GM18519 (cell line): ENCODE data around the gene SKIDA1.

Experiments
- ATAC-seq: cut with Tn5 transposase; IDR thresholded peaks from one replicate; pipeline ENCODE4 v1.9.1; 2021; ENCODE audit warnings: mild to moderate bottlenecking, moderate library complexity; ENCODE audit not compliant: unreplicated experiment, low FRiP score

Gene SKIDA1

GRCh38 chr10:21517134-21518031, 8.1 kb downstream of the SKIDA1 start:
- peak; percentile 34 for ATAC-seq

- peak; percentile 45 for ATAC-seq
Measured at GRCh38 chr10:21516242-21517131, 9.0 kb downstream of the SKIDA1 start.

- no peak for ATAC-seq
Measured at GRCh38 chr10:21515361-21516241, 9.9 kb downstream of the SKIDA1 start.

GRCh38 chr10:21514818-21515351, 10.6 kb downstream of the SKIDA1 start:
- ATAC-seq = no peak

DNA sequence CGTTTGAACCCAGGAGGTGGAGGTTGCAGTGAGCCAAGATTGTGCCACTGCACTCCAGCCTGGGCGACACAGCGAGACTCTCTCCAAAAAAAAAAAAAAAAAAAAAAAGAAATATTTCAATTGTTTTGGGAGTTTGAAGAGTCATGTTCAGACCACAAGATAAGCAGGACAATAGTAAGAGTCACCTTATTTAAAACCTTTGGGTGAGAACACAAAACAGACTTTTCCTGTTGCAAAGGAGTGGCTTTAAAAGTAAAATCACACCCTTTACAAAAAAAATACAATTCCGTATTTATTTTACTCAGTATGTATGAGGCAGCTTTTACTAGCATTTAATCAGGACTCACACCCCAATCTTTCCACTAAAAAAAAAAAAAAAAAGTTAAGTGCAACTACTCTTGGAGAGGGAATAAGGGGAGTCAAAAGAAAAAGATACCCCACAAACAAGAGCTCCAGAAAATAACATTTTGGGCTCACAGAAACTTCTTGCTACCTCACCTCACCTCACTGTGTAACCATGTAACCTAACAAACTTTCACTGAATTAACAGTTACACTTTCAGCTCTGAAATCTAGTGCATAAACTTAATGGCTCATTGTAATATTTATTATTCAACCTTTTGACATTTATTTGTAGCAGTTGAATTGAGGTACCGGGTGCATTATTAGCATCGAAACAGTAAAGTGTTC, 11.2 kb downstream of the SKIDA1 start:
- ATAC-seq = no peak

DNA sequence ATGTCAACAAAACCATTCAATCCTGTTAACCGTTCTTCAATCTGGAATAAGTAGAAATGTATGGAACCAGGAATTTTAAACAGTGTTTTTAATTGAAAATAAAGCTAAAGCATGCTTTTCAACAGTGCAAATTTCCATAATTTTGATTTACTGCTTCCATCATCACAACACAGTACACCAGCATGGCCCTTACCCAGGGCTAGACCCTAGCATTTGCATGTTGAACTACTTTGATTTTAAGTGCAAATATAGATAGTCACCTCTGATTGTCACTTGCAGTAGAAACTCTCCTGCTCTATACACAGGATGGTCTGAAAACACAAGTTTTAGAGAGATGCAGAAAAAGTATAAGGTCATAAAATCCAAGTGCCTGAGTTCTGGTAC, 12.1 kb downstream of the SKIDA1 start:
- ATAC-seq = no peak

- no peak for ATAC-seq
Measured at GRCh38 chr10:21512573-21513404, 12.7 kb downstream of the SKIDA1 start.

DNA sequence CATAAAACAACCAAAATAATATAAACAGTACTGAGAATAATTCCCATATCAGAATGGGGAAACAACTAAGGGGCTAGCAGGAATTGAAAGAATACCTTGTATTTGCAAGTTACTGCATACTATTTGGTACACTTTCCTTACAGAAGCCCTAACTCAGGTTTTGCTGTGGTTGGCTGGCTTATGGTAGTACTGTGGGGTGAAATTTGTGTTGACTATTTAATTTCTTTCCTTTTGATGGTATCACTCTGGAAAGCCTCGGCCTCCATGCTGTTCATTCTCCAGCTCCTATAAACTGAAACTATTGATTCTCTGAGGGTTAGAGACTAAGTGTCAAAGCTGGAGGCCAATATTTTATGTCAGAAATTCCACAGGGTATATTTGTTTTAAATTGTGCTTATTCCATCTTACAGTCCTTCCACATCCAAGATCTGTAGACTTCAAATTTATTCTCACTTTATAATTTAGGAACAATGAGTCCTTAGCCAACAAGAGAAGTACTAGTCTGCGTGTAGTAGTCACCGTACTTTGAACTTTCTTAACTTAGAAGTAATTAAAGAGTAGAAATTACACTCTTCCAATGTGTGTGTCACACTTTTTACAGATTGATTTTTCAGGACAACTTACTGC, 13.4 kb downstream of the SKIDA1 start:
- ATAC-seq = no peak

GRCh38 chr10:21511095-21511570, 14.3 kb downstream of the SKIDA1 start:
- no peak for ATAC-seq

DNA sequence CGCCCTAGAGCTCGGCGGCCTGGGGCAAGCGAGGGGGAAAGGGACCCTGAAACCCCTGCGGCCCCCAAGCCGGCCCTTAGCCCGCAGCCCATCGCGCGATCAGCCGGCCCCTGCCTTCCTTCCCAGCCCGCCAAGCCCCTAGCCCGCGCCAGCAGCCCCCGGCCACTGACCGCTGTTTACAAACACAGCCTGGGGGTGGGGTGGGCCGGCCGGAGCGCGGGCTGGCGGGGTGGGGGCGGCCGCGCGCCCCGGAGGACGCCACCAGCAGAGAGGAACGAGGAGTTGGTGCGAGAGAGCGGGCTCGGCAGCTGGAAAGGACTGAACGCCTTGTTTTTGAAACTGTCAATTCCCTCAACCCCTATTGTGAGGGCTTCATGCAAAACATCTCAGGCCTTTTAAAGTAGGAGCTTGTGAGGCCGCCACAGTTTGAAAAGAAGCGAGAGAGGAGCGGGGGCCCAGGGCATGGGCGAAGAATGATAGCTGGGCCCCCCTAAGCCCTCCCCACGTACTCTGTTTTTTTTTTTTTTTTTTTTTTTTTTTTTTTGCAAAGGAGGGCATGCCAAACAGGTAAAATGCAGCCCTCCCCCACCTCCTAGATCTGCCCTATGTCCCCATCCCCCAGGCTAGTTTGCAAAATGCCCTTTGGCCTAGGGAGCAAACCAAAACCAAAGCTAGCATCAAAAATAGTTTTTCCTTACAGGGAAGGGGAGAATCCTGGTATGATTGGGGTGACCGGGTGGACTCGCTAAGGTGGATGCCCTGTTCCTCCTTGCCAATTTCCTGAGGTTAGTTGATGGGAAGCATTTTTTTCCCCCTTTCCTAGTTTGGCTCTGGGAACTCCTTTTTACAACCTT, 15.0 kb downstream of the SKIDA1 start:
- ATAC-seq = no peak

GRCh38 chr10:21509341-21510240, 15.9 kb downstream of the SKIDA1 start:
- ATAC-seq = no peak

- no peak for ATAC-seq
Measured at GRCh38 chr10:21508706-21509331, 16.7 kb downstream of the SKIDA1 start.

GRCh38 chr10:21507150-21507549, 18.3 kb downstream of the SKIDA1 start:
- ATAC-seq = no peak

GRCh38 chr10:21506351-21506750, 19.1 kb downstream of the SKIDA1 start:
- no peak for ATAC-seq

GRCh38 chr10:21505711-21506278, 19.7 kb downstream of the SKIDA1 start:
- ATAC-seq = no peak
